ENCODE measurements around the gene KRTAP4-3. TPM values are rescaled to one million over a fixed set of nuclear protein-coding genes. Genes with fewer than 3 reads are reported as not detected.

KRTAP4-3 gene
- total and polyA plus RNA-seq, 10 of the 15 experiments (the other 5 are each of a cell fraction or from before 2014, with no cell fraction given), result not detected

DNA sequence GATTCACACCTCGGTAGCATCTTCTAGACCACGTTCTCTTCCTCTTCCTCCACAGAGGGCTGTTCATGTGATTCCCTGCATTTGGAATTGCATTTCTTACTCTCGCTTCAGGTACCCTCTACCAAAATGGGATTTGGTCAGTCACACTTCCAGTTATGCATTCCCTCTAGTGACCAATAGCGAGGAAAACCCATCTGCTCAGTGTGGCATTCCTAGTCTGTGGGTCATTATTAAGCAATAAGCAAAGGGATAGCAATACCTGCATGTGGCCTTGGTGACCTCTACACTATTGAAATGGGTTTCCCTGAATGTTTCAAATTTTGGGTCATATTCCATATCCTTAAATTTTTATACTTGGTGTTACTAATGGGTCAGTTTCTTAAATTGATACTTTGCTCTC lies 18.0 kb downstream of the KRTAP4-3 start:
- H3K9me3 ChIP-seq (replicated peaks; ENCODE audit: control insufficient read depth, insufficient read depth, low read length), result no peaks in the 10 kb centered on the region
- ChIA-PET RAD21 (ENCODE audit: unreplicated experiment) (no interaction called here), POLR2A (interaction anchor here (0.5 kb wide), 1 partner anchor 1707 kb away, joined by 3 read pairs; no protein-coding TSS in a partner anchor), CTCF (no interaction called here), SMC1A (ENCODE audit: uncharacterized antibody, unreplicated experiment) (no interaction called here)
- no peak overlapping the region for H2AFZ ChIP-seq (ENCODE audit: control insufficient read depth, low read depth, low read length)
- no peaks in the 10 kb centered on the region for H3K27me3 ChIP-seq (replicated peaks in 1 of 2; ENCODE audit: control insufficient read depth in 2 of 2, insufficient read depth in 2 of 2, low read length in 1 of 2)
- H3K4me1 ChIP-seq (ENCODE audit: control insufficient read depth, insufficient read depth, low read length), result no peaks in the 10 kb centered on the region
- no peaks in the 10 kb centered on the region for H4K20me1 ChIP-seq (ENCODE audit: control insufficient read depth, insufficient read depth)
- DNase-seq (ENCODE audit: low read depth, low spot score), result no peak
- no peaks in the 10 kb centered on the region for H3K79me2 ChIP-seq (ENCODE audit: control insufficient read depth, insufficient read depth, low read length)
- no peak overlapping the region for H3K27ac ChIP-seq (ENCODE audit: control insufficient read depth, insufficient read depth)
- TF ChIP-seq JUND (IDR thresholded peaks at IDR 0.05; ENCODE audit: low read depth, low read length) (no peak), GATAD2B (conservative IDR thresholded peaks at IDR 0.05; ENCODE audit: low read depth) (no peak), KLF5 (IDR thresholded peaks at IDR 0.05; ENCODE audit: partially characterized antibody) (no peak), ESRRA (IDR thresholded peaks at IDR 0.05; ENCODE audit: low read length) (no peak), ZNF207 (IDR thresholded peaks at IDR 0.05; ENCODE audit: borderline replicate concordance) (no peak), WRNIP1 (IDR thresholded peaks at IDR 0.05; ENCODE audit: borderline replicate concordance, low read depth, low read length) (no peak), IKZF1 (conservative IDR thresholded peaks at IDR 0.05) (no peak), MEF2A (IDR thresholded peaks at IDR 0.05; ENCODE audit: insufficient read depth, low read depth, low read length) (no peak), SRF (IDR thresholded peaks at IDR 0.05; ENCODE audit: low read depth in 2 of 2, low read length in 2 of 2) (no peak), ZNF24 (IDR thresholded peaks at IDR 0.05) (no peak), PAX8 (IDR thresholded peaks at IDR 0.05) (no peak)
- H3K4me3 ChIP-seq, result no peak overlapping the region
- H3K4me2 ChIP-seq (ENCODE audit: control insufficient read depth, insufficient read depth), result no peak overlapping the region
- intact Hi-C loops (cut with micrococcal nuclease; ENCODE audit: unreplicated experiment), result no loop called here
- ATAC-seq, result no peak
- no TSS peak for BruUV-seq (replicated peaks)
- WGBS (ENCODE audit: insufficient coverage, insufficient replicate concordance, low lambda C conversion rate, missing lambda C conversion rate), result 12% methylated on average over 4 of the region's 4 CpGs
- H3K9ac ChIP-seq (ENCODE audit: control insufficient read depth, insufficient read depth, low read length), result no peak overlapping the region
- in situ Hi-C loops (cut with MboI), result no loop called here
- FAIRE-seq, result no peak
- H3K36me3 ChIP-seq (ENCODE audit: control insufficient read depth in 2 of 2, insufficient read depth in 2 of 2, low read length in 1 of 2), result no peaks in the 10 kb centered on the region
